Activated T-cell treated with anti-CD3 and anti-CD28 coated beads for 48 hours (primary cell): Measurements from ENCODE around the gene ANXA3.

Experiments
- DNase-seq: peaks from one replicate; pipeline ENCODE4 v3.0.0-alpha.2; 2020; ENCODE audit warnings: low read depth

Gene ANXA3

GRCh38 chr4:78611215-78611558 is 59.6 kb downstream of the ANXA3 start:
- no peak for DNase-seq

GRCh38 chr4:78612398-78613178 is 61.0 kb downstream of the ANXA3 start:
- DNase-seq = no peak

GRCh38 chr4:78613522-78614321 is 62.2 kb downstream of the ANXA3 start:
- DNase-seq = no peak

- DNase-seq = no peak
Observed at GRCh38 chr4:78616046-78616498, 64.5 kb downstream of the ANXA3 start.

- DNase-seq = no peak
Observed at GRCh38 chr4:78618436-78618835, 66.9 kb downstream of the ANXA3 start.

GRCh38 chr4:78621395-78621794 is 69.8 kb downstream of the ANXA3 start:
- no peak for DNase-seq

GRCh38 chr4:78622253-78622979 is 70.8 kb downstream of the ANXA3 start:
- no peak for DNase-seq

GRCh38 chr4:78624048-78624447 is 72.5 kb downstream of the ANXA3 start:
- no peak for DNase-seq

GRCh38 chr4:78625073-78625472 is 73.5 kb downstream of the ANXA3 start:
- no peak for DNase-seq

- no peak for DNase-seq
Observed at GRCh38 chr4:78627046-78627965, 75.7 kb downstream of the ANXA3 start.

- DNase-seq = no peak
Observed at GRCh38 chr4:78627966-78628678, 76.6 kb downstream of the ANXA3 start.

- no peak for DNase-seq
Observed at GRCh38 chr4:78629991-78630541, 78.5 kb downstream of the ANXA3 start.

- DNase-seq = no peak
Observed at GRCh38 chr4:78630615-78631014, 79.0 kb downstream of the ANXA3 start.

- no peak for DNase-seq
Observed at GRCh38 chr4:78634011-78634664, 82.6 kb downstream of the ANXA3 start.

GRCh38 chr4:78638337-78639172 is 87.0 kb downstream of the ANXA3 start:
- no peak for DNase-seq

- no peak for DNase-seq
Observed at GRCh38 chr4:78640714-78641113, 89.1 kb downstream of the ANXA3 start.

- no peak for DNase-seq
Observed at GRCh38 chr4:78642934-78643333, 91.4 kb downstream of the ANXA3 start.

GRCh38 chr4:78644063-78644691 is 92.6 kb downstream of the ANXA3 start:
- no peak for DNase-seq
